Measurements from ENCODE around the gene SPI1.
A peak's percentile ranks its signal among the peaks of the same experiment; 100 is the strongest.

Gene SPI1

GRCh38 chr11:47407746-47408590, 29.6 kb upstream of the SPI1 start, which contains the start of gene SLC39A13:
SLC39A13 (plus strand) TSS chr11:47408590; CDS start chr11:47410095, 1,505 bp downstream.
- Histone ChIP-seq H3K27me3 (ENCODE audit: control insufficient read depth in 3 of 3, insufficient read depth in 3 of 3, low read depth in 1 of 3, low read length in 3 of 3) (no peaks in the 10 kb centered on the region), H2BK120ac (ENCODE audit: low read depth, low read length) (no peak within 1 kb of the TSS), H3K4ac (ENCODE audit: low read length) (no peak within 1 kb of the TSS), H4K91ac (ENCODE audit: low read depth, low read length, poor library complexity) (no peak within 1 kb of the TSS), H2BK12ac (ENCODE audit: low read length) (no peak within 1 kb of the TSS), H3K9ac (ENCODE audit: low read depth, low read length, poor library complexity) (peak within 1 kb of the TSS; percentile 94), H3K79me1 (ENCODE audit: low read depth, low read length) (no peaks in the 10 kb centered on the region), H2AFZ (ENCODE audit: low read length) (peak within 1 kb of the TSS; percentile 91), H3K23ac (ENCODE audit: low read depth, low read length, poor library complexity) (peak within 1 kb of the TSS; percentile 100), H3K9me3 (replicated peaks in 1 of 2; ENCODE audit: control insufficient read depth in 2 of 2, insufficient read depth in 1 of 2, low read depth in 1 of 2, low read length in 2 of 2) (no peaks in the 10 kb centered on the region), H3K36me3 (replicated peaks in 1 of 2; ENCODE audit: control insufficient read depth in 2 of 2, insufficient read depth in 2 of 2, low read length in 2 of 2) (peaks cover 3 to 12% of the 10 kb centered on the region in 2 donors), H3K4me2 (ENCODE audit: insufficient read depth, low read length, poor library complexity, severe bottlenecking) (peak within 1 kb of the TSS; percentile 74), H3K4me1 (ENCODE audit: control insufficient read depth in 2 of 2, insufficient read depth in 1 of 2, low read depth in 1 of 2, low read length in 2 of 2) (peaks cover 8 to 13% of the 10 kb centered on the region in 2 donors), H2BK5ac (ENCODE audit: low read length) (peak within 1 kb of the TSS; percentile 72), H3K18ac (ENCODE audit: low read length) (peak within 1 kb of the TSS; percentile 95), H2BK15ac (ENCODE audit: low read length) (no peak within 1 kb of the TSS), H2AK5ac (ENCODE audit: low read depth, low read length) (peak within 1 kb of the TSS; percentile 81), H3K27ac (replicated peaks; ENCODE audit: low read length) (peak within 1 kb of the TSS; percentile 97), H3K14ac (ENCODE audit: low read length) (no peak within 1 kb of the TSS), H4K8ac (ENCODE audit: low read depth, low read length) (peak within 1 kb of the TSS; percentile 5), H3K4me3 (ENCODE audit: low read length in 2 of 2) (peak within 1 kb of the TSS; percentile 79 to 92)
- DNase-seq (ENCODE audit: low spot score) = peak; percentile 93
- WGBS, 2 donors (ENCODE audit: extremely low coverage in 2 of 2, insufficient read length in 2 of 2, insufficient replicate concordance in 1 of 2) = no CpG with 5 or more reads among the region's 70 CpGs

- Histone ChIP-seq H3K9me3 (replicated peaks in 1 of 2; ENCODE audit: control insufficient read depth in 2 of 2, insufficient read depth in 1 of 2, low read depth in 1 of 2, low read length in 2 of 2) (no peaks in the 10 kb centered on the region), H4K8ac (ENCODE audit: low read depth, low read length) (peak overlapping the region; percentile 5), H3K4me3 (ENCODE audit: low read length in 2 of 2) (peak overlapping the region; percentile 79 to 92), H3K27me3 (ENCODE audit: control insufficient read depth in 3 of 3, insufficient read depth in 3 of 3, low read depth in 1 of 3, low read length in 3 of 3) (no peaks in the 10 kb centered on the region), H3K14ac (ENCODE audit: low read length) (no peak overlapping the region), H3K23ac (ENCODE audit: low read depth, low read length, poor library complexity) (no peak overlapping the region), H2AK5ac (ENCODE audit: low read depth, low read length) (peak overlapping the region; percentile 91), H3K4me2 (ENCODE audit: insufficient read depth, low read length, poor library complexity, severe bottlenecking) (peak overlapping the region; percentile 72), H3K4ac (ENCODE audit: low read length) (no peak overlapping the region), H3K36me3 (replicated peaks in 1 of 2; ENCODE audit: control insufficient read depth in 2 of 2, insufficient read depth in 2 of 2, low read length in 2 of 2) (peaks cover 3 to 8% of the 10 kb centered on the region in 2 donors), H2BK120ac (ENCODE audit: low read depth, low read length) (peak overlapping the region; percentile 19), H3K9ac (ENCODE audit: low read depth, low read length, poor library complexity) (peak overlapping the region; percentile 79), H3K4me1 (ENCODE audit: control insufficient read depth in 2 of 2, insufficient read depth in 1 of 2, low read depth in 1 of 2, low read length in 2 of 2) (peaks cover 8 to 13% of the 10 kb centered on the region in 2 donors), H3K18ac (ENCODE audit: low read length) (peak overlapping the region; percentile 13), H2AFZ (ENCODE audit: low read length) (peak overlapping the region; percentile 91), H3K79me1 (ENCODE audit: low read depth, low read length) (no peaks in the 10 kb centered on the region), H4K91ac (ENCODE audit: low read depth, low read length, poor library complexity) (no peak overlapping the region), H2BK15ac (ENCODE audit: low read length) (peak overlapping the region; percentile 0), H3K27ac (replicated peaks; ENCODE audit: low read length) (peak overlapping the region; percentile 97), H2BK5ac (ENCODE audit: low read length) (no peak overlapping the region), H2BK12ac (ENCODE audit: low read length) (no peak overlapping the region)
- WGBS, 2 donors (ENCODE audit: extremely low coverage in 2 of 2, insufficient read length in 2 of 2, insufficient replicate concordance in 1 of 2) = no CpG with 5 or more reads among the region's 12 CpGs
- no peak for DNase-seq (ENCODE audit: low spot score)
Observed at GRCh38 chr11:47406896-47407745, 28.8 kb upstream of the SPI1 start.

- H3K4ac ChIP-seq (ENCODE audit: low read length) = no peak overlapping the region
- peak overlapping the region; percentile 65 for H3K18ac ChIP-seq (ENCODE audit: low read length)
- H4K91ac ChIP-seq (ENCODE audit: low read depth, low read length, poor library complexity) = no peak overlapping the region
- H3K9me3 ChIP-seq (replicated peaks in 1 of 2; ENCODE audit: control insufficient read depth in 2 of 2, insufficient read depth in 1 of 2, low read depth in 1 of 2, low read length in 2 of 2) = no peaks in the 10 kb centered on the region
- H3K4me2 ChIP-seq (ENCODE audit: insufficient read depth, low read length, poor library complexity, severe bottlenecking) = no peak overlapping the region
- DNase-seq (ENCODE audit: low spot score) = no peak
- H2BK5ac ChIP-seq (ENCODE audit: low read length) = no peak overlapping the region
- H3K27ac ChIP-seq (replicated peaks; ENCODE audit: low read length) = no peak overlapping the region
- no peaks in the 10 kb centered on the region for H3K36me3 ChIP-seq (replicated peaks in 1 of 2; ENCODE audit: control insufficient read depth in 2 of 2, insufficient read depth in 2 of 2, low read length in 2 of 2)
- no peak overlapping the region for H2BK120ac ChIP-seq (ENCODE audit: low read depth, low read length)
- no peaks in the 10 kb centered on the region for H3K27me3 ChIP-seq (ENCODE audit: control insufficient read depth in 3 of 3, insufficient read depth in 3 of 3, low read depth in 1 of 3, low read length in 3 of 3)
- no peak overlapping the region for H2AK5ac ChIP-seq (ENCODE audit: low read depth, low read length)
- H2AFZ ChIP-seq (ENCODE audit: low read length) = peak overlapping the region; percentile 34
- H3K23ac ChIP-seq (ENCODE audit: low read depth, low read length, poor library complexity) = no peak overlapping the region
- no peak overlapping the region for H3K9ac ChIP-seq (ENCODE audit: low read depth, low read length, poor library complexity)
- WGBS, 2 donors (ENCODE audit: extremely low coverage in 2 of 2, insufficient read length in 2 of 2, insufficient replicate concordance in 1 of 2) = no CpG with 5 or more reads among the region's 3 CpGs
- no peak overlapping the region for H3K4me3 ChIP-seq (ENCODE audit: low read length in 2 of 2)
- no peak overlapping the region for H3K14ac ChIP-seq (ENCODE audit: low read length)
- no peak overlapping the region for H4K8ac ChIP-seq (ENCODE audit: low read depth, low read length)
- H3K4me1 ChIP-seq (ENCODE audit: control insufficient read depth in 2 of 2, insufficient read depth in 1 of 2, low read depth in 1 of 2, low read length in 2 of 2) = peaks cover 6 to 13% of the 10 kb centered on the region in 2 donors
- no peak overlapping the region for H2BK12ac ChIP-seq (ENCODE audit: low read length)
- H3K79me1 ChIP-seq (ENCODE audit: low read depth, low read length) = no peaks in the 10 kb centered on the region
- H2BK15ac ChIP-seq (ENCODE audit: low read length) = no peak overlapping the region
Observed at GRCh38 chr11:47403571-47403970, 25.2 kb upstream of the SPI1 start.

- no peaks in the 10 kb centered on the region for H3K79me1 ChIP-seq (ENCODE audit: low read depth, low read length)
- no peak overlapping the region for H4K91ac ChIP-seq (ENCODE audit: low read depth, low read length, poor library complexity)
- DNase-seq (ENCODE audit: low spot score) = no peak
- no peak overlapping the region for H4K8ac ChIP-seq (ENCODE audit: low read depth, low read length)
- no peaks in the 10 kb centered on the region for H3K36me3 ChIP-seq (replicated peaks in 1 of 2; ENCODE audit: control insufficient read depth in 2 of 2, insufficient read depth in 2 of 2, low read length in 2 of 2)
- peak overlapping the region; percentile 34 for H2AFZ ChIP-seq (ENCODE audit: low read length)
- no peak overlapping the region for H2BK15ac ChIP-seq (ENCODE audit: low read length)
- no peak overlapping the region for H3K4ac ChIP-seq (ENCODE audit: low read length)
- no peak overlapping the region for H3K9ac ChIP-seq (ENCODE audit: low read depth, low read length, poor library complexity)
- H3K4me3 ChIP-seq (ENCODE audit: low read length in 2 of 2) = no peak overlapping the region
- H3K23ac ChIP-seq (ENCODE audit: low read depth, low read length, poor library complexity) = no peak overlapping the region
- no peak overlapping the region for H2BK12ac ChIP-seq (ENCODE audit: low read length)
- H3K27me3 ChIP-seq (ENCODE audit: control insufficient read depth in 3 of 3, insufficient read depth in 3 of 3, low read depth in 1 of 3, low read length in 3 of 3) = no peaks in the 10 kb centered on the region
- peaks cover 6 to 13% of the 10 kb centered on the region in 2 donors for H3K4me1 ChIP-seq (ENCODE audit: control insufficient read depth in 2 of 2, insufficient read depth in 1 of 2, low read depth in 1 of 2, low read length in 2 of 2)
- no peak overlapping the region for H2BK5ac ChIP-seq (ENCODE audit: low read length)
- no peak overlapping the region for H2AK5ac ChIP-seq (ENCODE audit: low read depth, low read length)
- H3K9me3 ChIP-seq (replicated peaks in 1 of 2; ENCODE audit: control insufficient read depth in 2 of 2, insufficient read depth in 1 of 2, low read depth in 1 of 2, low read length in 2 of 2) = no peaks in the 10 kb centered on the region
- no peak overlapping the region for H2BK120ac ChIP-seq (ENCODE audit: low read depth, low read length)
- no CpG with 5 or more reads among the region's 4 CpGs for WGBS, 2 donors (ENCODE audit: extremely low coverage in 2 of 2, insufficient read length in 2 of 2, insufficient replicate concordance in 1 of 2)
- no peak overlapping the region for H3K18ac ChIP-seq (ENCODE audit: low read length)
- H3K4me2 ChIP-seq (ENCODE audit: insufficient read depth, low read length, poor library complexity, severe bottlenecking) = no peak overlapping the region
- H3K14ac ChIP-seq (ENCODE audit: low read length) = no peak overlapping the region
- no peak overlapping the region for H3K27ac ChIP-seq (replicated peaks; ENCODE audit: low read length)
Observed at GRCh38 chr11:47403135-47403534, 24.8 kb upstream of the SPI1 start.
